ENCODE results near the gene RCAN3. TPM values are rescaled to one million over a fixed set of nuclear protein-coding genes. Genes with fewer than 3 reads are reported as not detected.

The RCAN3 gene
- total and polyA plus RNA-seq, 2 of the 13 experiments (the other 11 are each of a cell fraction or from before 2014, with no cell fraction given), result 12.2 to 13.3 TPM

GRCh38 chr1:24567792-24568388 lies 65.3 kb downstream of the RCAN3 start (continued):
- TF ChIP-seq E2F1 (CRISPR knock-in tag; IDR thresholded peaks at IDR 0.05) (0 out of 2 replicates have a peak, but pooled peaks have one; percentile 24), ADNP (CRISPR knock-in tag; IDR thresholded peaks at IDR 0.05) (no peak; the same call in 1 of the 2 replicates), REST (IDR thresholded peaks at IDR 0.05; ENCODE audit: borderline replicate concordance in 1 of 2, low read depth in 1 of 2, low read length in 2 of 2) (peak in 1 of 2 experiments; percentile 68; a peak in 1 of 4 replicates), MBNL3 (CRISPR knock-in tag; conservative IDR thresholded peaks at IDR 0.05) (no peak), NR2F6 (IDR thresholded peaks at IDR 0.05) (peak; percentile 83), NR2F6 (CRISPR knock-in tag; IDR thresholded peaks at IDR 0.05) (peak; percentile 87), MTF2 (CRISPR knock-in tag; IDR thresholded peaks at IDR 0.05; ENCODE audit: borderline replicate concordance) (no peak), ZNF672 (CRISPR knock-in tag; IDR thresholded peaks at IDR 0.05) (no peak), ZNF317 (CRISPR knock-in tag; IDR thresholded peaks at IDR 0.05) (peak; percentile 47; the same call in 1 of the 2 replicates), HOXA9 (CRISPR knock-in tag; IDR thresholded peaks at IDR 0.05; ENCODE audit: borderline replicate concordance) (no peak), SNAI1 (CRISPR knock-in tag; IDR thresholded peaks at IDR 0.05; ENCODE audit: borderline replicate concordance) (no peak), RNF2 (conservative IDR thresholded peaks at IDR 0.05; ENCODE audit: low read depth) (peak; percentile 51; the same call in 1 of the 2 replicates), ATF7-NPFF (CRISPR knock-in tag; IDR thresholded peaks at IDR 0.05; ENCODE audit: low read depth) (peak; percentile 35; the same call in 1 of the 2 replicates), ZEB1 (IDR thresholded peaks at IDR 0.05; ENCODE audit: insufficient replicate concordance, low read depth) (peak; percentile 55), ZNF720 (CRISPR knock-in tag; IDR thresholded peaks at IDR 0.05) (no peak), ZZZ3 (CRISPR knock-in tag; IDR thresholded peaks at IDR 0.05; ENCODE audit: borderline replicate concordance) (no peak), SRF (IDR thresholded peaks at IDR 0.05; ENCODE audit: low read depth, low read length) (0 out of 2 replicates have a peak, but pooled peaks have one; percentile 19)
- TF ChIP-seq, protein P1, sequence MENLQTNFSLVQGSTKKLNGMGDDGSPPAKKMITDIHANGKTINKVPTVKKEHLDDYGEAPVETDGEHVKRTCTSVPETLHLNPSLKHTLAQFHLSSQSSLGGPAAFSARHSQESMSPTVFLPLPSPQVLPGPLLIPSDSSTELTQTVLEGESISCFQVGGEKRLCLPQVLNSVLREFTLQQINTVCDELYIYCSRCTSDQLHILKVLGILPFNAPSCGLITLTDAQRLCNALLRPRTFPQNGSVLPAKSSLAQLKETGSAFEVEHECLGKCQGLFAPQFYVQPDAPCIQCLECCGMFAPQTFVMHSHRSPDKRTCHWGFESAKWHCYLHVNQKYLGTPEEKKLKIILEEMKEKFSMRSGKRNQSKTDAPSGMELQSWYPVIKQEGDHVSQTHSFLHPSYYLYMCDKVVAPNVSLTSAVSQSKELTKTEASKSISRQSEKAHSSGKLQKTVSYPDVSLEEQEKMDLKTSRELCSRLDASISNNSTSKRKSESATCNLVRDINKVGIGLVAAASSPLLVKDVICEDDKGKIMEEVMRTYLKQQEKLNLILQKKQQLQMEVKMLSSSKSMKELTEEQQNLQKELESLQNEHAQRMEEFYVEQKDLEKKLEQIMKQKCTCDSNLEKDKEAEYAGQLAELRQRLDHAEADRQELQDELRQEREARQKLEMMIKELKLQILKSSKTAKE (CRISPR knock-in tag; IDR thresholded peaks at IDR 0.05; ENCODE audit: borderline replicate concordance), result peak; percentile 71; the same call in 1 of the 2 replicates
- TF ChIP-seq, protein P2, sequence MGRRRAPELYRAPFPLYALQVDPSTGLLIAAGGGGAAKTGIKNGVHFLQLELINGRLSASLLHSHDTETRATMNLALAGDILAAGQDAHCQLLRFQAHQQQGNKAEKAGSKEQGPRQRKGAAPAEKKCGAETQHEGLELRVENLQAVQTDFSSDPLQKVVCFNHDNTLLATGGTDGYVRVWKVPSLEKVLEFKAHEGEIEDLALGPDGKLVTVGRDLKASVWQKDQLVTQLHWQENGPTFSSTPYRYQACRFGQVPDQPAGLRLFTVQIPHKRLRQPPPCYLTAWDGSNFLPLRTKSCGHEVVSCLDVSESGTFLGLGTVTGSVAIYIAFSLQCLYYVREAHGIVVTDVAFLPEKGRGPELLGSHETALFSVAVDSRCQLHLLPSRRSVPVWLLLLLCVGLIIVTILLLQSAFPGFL (CRISPR knock-in tag; IDR thresholded peaks at IDR 0.05), result no peak
- TF ChIP-seq, protein P3, sequence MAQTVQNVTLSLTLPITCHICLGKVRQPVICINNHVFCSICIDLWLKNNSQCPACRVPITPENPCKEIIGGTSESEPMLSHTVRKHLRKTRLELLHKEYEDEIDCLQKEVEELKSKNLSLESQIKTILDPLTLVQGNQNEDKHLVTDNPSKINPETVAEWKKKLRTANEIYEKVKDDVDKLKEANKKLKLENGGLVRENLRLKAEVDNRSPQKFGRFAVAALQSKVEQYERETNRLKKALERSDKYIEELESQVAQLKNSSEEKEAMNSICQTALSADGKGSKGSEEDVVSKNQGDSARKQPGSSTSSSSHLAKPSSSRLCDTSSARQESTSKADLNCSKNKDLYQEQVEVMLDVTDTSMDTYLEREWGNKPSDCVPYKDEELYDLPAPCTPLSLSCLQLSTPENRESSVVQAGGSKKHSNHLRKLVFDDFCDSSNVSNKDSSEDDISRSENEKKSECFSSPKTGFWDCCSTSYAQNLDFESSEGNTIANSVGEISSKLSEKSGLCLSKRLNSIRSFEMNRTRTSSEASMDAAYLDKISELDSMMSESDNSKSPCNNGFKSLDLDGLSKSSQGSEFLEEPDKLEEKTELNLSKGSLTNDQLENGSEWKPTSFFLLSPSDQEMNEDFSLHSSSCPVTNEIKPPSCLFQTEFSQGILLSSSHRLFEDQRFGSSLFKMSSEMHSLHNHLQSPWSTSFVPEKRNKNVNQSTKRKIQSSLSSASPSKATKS (CRISPR knock-in tag; IDR thresholded peaks at IDR 0.05), result no peak

All from HepG2 (cell line).